Glomerular visceral epithelial cell (primary cell): ENCODE results near the gene SLC29A1.
"Not testable (repeated sequence)": the region's sequence is repeated elsewhere in the genome, so short reads cannot be mapped to it uniquely, and the experiment has no call there.

Source experiments
- DNase-seq: peaks from one replicate; pipeline ENCODE4 v3.0.0-alpha.2; 2016; ENCODE audit errors: extremely low spot score

The SLC29A1 gene

DNA sequence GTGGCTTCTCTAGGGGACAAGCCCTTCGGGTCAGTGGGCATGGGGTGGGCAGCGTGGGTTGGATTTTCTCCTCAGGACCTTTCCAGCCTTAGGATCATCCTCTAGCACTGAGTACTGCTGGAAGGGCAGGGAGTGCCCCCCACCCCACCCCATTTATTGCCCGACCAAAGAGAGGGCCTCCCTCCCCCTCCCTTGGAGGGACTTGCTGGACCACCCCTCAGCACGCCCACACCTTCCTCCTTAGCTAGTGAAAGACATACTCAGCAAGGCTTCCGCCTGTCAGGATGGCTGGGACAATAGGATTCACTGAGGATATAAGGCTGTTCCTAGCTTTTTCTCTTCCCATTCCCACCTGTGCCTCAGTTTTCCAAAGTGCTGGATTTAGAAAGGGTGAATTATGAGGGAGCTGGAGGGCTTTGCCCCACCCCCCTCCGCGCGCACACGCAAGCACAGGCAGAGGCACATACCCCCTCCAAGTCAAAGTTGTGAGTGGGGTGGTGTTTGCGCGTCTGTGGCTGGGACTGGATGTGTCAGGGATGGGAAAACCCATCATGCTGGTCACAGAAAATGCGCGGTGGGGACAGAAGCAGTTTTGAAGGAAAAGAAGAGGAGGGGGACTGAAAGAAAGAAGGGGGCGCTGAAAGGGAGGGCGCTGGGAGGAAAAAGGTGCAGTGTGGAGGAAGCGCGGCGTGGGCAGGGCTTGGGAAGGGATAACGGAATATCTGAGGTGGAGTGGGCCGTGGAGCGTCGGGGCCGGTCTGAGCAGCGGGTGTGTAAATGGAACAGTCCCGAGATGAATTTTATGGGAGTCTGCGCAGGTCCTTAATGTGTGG is 693 bp upstream of the SLC29A1 start:
- no peak for DNase-seq

DNA sequence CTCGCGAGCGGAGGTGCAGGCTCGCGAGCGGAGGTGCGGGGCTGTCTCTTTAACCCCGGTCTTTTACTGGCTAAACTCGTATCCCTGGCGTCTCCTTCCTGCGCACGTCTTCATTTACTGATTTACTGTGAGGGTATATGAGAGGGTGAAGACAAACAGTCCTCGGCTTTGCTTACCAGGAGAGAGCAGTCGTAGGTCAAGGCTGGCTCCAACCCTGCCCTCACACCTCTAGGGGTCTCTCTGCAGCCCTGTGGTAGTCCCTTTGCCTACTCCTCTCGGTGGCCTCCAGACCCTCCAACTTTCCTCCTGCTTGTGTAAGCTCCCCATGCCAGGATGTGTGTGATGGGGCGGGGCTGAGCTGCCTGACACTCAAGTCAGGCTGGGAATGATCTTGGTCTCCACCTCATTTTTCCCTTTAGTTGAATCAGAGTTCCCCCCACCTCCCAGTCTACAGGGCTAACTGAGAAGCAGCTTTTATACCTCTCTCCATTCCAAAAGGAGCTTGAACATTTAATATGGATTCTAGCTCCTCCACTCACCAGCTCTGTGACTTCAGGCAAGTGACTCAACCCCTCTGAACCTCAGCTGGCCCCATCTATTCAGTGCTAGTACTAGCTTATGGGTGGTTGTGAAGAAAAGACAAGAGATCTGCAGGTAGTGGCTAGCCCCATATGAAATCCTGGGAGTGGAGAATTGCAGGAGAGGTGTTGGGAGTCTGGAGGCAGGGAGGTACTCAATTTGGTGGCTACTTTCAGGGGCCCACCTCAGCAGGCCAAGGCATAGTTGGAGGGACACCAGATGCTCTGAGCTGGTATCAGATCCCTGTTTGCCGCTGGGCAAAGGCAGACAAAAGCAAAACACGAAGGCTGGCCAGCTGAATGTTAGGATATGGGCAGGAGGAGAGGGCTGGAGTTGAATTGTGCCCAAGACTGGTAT is 902 bp downstream of the SLC29A1 start:
- peak; percentile 45 for DNase-seq

DNA sequence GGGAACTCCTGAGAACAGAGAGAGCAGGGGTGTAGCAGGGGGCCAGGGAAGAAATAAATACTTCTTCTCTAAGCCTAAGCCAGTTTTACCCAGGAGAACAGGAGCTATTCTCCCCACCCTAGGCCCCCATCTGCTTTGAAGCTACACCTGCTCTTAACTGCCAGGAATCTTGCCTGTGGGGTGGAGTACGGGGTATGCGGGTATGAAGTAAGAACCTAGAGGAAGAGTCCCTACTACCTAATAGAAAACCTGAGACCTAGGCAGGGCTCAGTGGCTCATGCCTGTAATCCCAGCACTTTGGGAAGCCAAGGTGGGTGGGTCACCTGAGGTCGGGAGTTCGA is 1.5 kb downstream of the SLC29A1 start:
- DNase-seq: no peak

DNA sequence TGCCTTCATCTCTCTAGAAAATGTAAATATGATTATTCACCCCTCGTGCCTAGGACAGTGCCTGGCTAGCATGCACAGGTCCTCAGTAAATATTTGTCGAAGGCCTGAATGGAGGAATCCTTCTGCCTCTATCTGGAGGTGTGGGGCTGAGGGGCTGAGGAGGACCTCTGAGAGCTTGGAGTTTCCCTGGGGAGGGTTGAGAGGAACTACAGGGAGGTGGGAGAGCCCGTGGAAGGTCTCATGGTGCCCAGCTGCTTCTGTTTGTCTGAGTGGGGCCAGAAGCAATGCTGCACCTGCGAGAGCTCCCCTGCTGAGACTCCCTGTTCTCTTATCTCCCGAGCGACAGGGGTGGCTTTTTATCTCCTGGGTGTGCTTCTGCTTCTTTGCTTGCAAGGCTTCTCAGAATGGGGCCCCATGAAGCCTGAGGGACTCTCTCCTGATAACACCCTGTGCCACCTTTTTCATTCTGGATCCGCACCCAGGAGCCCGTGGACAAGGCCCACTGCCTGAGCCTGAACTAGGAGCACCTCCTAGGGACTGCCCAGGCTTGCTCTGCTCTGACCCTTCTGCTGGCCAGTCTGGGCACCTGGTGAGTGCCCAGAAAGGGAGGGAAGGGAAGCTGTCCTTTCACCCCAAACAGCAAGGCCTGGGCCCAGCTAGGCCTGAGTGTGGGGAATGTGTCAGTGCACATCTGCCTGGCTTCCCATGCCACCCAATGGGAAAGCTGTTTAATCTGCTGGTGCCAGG is 2.4 kb downstream of the SLC29A1 start:
- no peak for DNase-seq

DNA sequence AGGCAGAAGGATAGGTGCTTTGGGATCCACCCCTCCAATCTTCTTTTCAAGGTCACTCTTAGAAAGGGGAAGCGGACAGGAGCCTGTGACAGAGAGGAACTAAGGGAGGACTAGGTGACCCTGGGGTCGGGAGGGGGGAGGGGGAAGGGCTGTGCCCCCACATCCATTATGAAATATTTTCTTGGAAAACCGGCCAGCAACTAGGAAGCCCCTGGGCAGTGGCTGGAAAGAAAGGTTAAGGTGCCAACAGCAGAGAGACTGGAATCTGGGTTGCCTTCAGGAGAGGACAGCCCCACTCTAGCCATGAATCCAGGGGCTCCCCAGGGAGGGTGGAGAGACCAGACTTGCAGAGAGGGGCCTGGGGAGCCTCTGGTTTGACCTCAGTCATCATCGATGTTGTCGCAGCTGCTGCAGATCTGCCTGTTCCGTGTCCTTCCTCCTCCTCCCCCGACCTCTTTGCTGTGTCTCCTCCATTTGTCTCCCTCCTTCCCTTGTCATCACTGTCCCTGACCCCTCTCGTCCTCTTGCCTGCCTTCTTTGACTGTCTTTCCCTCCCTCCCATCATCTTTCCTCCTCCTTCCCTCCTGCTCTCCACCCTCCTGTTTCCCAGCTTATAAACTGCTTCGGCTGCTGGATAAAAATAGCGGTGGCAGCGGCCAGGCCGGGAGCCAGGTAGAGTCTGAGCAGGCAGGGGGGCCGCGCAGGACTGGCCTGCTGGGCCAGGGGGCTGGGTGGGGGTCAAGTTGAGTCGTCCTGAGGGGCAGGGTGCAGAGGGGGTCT is 3.2 kb downstream of the SLC29A1 start:
- DNase-seq: no peak

DNA sequence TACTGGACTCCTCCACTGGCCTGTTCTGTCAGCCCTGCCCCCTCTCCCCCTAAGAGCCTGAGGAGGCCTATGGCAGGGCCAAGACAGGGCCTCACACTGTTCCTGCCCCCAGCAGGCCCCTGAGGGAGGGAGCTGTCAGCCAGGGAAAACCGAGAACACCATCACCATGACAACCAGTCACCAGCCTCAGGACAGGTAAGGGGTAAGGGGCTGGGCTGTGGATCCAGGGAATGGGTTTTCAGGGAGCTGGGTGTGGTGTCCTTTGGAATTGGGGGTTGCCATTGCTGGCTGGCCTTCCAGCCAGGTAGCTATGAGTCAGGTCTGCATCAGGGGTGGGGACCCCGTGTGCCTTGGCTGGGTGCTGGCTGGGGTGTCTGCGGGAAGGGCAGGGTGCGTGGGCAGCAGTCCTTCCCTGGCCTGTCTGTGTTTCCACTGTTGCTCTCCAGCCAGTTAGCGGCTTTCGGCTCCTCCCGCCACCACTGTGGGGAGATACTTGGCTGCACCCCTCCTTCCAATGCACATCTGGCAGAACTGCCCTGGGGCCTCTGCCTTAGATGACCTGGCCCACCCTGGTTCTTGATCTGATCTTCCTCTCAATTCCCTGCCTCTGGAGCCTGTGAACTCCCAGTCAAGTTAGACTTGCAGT is 3.9 kb downstream of the SLC29A1 start:
- DNase-seq: no peak

DNA sequence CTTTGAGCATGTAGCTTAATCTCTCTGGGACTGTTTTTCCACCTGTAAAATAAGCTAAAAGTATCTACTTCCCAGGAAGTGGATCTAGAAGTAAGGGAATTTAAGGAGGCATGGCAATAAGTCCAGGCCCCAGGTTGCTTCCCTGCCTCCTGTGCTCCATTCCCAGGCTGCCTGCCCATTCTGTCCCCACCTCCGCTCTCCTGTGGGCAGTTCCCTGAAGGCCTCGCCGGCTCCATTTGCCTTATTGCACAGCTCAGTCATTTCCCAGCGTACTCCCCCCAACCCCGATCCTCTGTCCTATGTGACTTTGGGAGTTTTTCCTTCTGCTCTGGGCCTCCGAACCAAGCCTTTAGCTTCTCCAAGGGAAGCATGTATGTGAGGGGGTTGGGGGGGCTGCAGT is 4.6 kb downstream of the SLC29A1 start:
- no peak for DNase-seq

DNA sequence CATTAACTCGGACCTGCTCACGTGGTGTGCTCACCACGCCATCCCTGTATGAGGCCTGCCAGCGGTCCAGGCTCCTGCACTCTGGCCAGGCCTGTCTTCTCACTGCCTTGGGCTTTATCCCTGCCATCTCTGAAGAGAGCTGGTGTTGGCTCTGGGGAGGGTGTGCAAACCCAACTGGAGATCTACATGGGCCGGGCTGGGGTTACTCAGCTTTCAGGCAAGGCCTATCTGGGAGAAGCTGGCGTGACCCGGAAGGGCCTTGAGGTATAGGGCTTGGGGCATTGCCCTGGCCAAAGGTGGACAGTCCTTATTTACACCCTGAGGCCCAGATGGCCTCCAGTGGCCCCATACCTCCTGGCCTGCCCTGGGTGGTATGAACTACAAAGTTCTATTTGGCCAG is 5.0 kb downstream of the SLC29A1 start:
- no peak for DNase-seq

DNA sequence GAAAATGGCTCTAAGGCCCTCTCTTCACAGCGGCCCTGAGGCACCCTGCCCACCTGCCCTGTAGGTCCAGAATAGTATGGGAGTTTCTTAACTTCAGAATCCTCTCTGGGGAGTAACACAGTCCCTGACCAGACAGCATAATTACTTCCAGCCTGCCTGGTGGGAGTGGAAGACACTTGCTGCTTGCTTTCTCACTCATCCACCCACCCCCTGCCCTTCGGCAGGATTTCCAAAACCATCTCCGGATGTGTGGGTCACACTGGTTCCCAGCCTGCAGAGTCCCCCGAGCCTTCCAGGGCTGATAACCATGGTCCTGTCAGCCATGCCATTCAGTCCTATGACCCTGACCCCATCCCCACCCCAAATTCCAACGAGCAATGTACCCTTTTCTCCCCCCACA is 5.4 kb downstream of the SLC29A1 start:
- no peak for DNase-seq

DNA sequence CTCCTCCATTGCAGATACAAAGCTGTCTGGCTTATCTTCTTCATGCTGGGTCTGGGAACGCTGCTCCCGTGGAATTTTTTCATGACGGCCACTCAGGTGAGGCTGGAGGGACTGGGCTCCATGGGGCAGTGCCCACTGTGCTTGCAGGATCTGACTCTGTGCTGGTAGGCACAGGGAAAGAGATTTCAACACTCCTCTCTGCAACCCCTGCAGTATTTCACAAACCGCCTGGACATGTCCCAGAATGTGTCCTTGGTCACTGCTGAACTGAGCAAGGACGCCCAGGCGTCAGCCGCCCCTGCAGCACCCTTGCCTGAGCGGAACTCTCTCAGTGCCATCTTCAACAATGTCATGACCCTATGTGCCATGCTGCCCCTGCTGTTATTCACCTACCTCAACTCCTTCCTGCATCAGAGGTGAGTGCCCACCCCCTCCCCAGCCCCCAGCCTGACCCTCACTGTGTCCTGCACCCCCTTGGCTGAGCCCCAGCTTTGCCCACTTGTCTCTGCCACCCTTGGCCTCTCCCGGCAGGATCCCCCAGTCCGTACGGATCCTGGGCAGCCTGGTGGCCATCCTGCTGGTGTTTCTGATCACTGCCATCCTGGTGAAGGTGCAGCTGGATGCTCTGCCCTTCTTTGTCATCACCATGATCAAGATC is 6.1 kb downstream of the SLC29A1 start:
- DNase-seq: no peak

DNA sequence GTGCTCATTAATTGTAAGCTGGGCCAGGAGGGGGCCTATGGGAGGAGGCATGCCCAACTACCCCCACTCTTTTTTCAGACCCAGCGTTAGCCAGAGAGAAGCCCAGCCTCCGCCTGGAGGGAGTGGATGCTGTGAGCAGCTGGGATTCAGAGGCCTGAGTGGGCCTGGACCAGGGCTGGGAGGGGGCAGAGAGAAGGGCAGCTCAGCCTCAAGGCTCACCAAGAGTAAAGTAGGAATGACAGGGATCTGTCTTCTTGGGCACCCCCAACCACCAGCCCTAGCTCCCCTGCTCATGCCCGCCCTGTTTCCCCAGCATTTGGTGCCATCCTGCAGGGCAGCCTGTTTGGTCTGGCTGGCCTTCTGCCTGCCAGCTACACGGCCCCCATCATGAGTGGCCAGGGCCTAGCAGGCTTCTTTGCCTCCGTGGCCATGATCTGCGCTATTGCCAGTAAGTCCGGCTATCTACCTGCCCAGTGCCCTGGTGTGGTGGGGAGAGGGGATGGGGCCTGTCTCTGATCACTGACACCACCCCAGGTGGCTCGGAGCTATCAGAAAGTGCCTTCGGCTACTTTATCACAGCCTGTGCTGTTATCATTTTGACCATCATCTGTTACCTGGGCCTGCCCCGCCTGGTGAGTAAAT is 6.8 kb downstream of the SLC29A1 start:
- DNase-seq: no peak

DNA sequence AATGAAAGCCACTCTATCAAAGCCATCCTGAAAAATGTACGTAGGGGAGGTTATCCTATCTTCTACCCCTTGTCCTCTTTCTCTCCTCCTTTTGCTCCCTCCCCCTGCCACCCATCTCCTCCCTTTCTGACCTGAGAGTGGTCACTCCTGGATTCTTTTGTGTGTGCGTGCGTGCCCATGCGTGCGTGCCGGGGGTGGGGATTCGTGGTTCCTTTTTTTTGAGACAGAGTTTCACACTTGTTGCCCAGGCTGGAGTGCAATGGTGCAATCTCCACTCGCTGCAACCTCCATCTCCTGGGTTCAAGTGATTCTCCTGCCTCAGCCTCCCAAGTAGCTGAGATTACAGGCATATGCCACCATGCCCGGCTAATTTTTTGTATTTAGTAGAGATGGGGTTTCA is 8.0 kb downstream of the SLC29A1 start:
- not testable (repeated sequence) for DNase-seq

DNA sequence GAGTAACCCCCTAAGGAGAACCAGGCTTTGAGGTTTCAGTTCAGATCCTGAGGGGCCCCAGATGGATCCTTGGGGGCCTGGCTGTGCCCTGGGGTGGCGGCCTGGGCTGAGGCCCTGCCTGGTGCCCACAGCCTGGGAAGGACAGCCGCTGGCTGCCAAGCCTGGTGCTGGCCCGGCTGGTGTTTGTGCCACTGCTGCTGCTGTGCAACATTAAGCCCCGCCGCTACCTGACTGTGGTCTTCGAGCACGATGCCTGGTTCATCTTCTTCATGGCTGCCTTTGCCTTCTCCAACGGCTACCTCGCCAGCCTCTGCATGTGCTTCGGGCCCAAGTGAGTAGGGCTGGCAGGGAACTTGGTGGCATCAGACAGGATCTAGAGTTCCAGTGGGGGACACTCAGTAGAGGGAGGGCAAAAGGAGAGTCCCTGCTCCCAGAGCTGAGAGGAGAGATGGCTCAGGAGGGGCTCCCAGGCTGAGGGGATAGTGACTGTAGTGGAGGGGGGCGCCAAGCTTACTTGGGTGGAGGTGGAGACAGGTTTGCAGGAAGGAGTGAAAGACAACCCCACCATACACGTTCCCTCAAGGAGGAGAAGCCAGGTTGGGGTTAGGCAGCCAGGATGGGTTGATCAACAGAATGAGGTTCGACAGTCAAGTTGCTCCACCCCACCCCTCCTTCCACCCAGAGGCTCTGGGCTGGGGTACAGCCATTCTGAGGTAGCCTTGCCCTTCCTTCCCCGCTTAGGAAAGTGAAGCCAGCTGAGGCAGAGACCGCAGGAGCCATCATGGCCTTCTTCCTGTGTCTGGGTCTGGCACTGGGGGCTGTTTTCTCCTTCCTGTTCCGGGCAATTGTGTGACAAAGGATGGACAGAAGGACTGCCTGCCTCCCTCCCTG is 9.5 kb downstream of the SLC29A1 start:
- DNase-seq: no peak

DNA sequence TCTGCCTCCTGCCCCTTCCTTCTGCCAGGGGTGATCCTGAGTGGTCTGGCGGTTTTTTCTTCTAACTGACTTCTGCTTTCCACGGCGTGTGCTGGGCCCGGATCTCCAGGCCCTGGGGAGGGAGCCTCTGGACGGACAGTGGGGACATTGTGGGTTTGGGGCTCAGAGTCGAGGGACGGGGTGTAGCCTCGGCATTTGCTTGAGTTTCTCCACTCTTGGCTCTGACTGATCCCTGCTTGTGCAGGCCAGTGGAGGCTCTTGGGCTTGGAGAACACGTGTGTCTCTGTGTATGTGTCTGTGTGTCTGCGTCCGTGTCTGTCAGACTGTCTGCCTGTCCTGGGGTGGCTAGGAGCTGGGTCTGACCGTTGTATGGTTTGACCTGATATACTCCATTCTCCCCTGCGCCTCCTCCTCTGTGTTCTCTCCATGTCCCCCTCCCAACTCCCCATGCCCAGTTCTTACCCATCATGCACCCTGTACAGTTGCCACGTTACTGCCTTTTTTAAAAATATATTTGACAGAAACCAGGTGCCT is 10.2 kb downstream of the SLC29A1 start:
- no peak for DNase-seq

DNA sequence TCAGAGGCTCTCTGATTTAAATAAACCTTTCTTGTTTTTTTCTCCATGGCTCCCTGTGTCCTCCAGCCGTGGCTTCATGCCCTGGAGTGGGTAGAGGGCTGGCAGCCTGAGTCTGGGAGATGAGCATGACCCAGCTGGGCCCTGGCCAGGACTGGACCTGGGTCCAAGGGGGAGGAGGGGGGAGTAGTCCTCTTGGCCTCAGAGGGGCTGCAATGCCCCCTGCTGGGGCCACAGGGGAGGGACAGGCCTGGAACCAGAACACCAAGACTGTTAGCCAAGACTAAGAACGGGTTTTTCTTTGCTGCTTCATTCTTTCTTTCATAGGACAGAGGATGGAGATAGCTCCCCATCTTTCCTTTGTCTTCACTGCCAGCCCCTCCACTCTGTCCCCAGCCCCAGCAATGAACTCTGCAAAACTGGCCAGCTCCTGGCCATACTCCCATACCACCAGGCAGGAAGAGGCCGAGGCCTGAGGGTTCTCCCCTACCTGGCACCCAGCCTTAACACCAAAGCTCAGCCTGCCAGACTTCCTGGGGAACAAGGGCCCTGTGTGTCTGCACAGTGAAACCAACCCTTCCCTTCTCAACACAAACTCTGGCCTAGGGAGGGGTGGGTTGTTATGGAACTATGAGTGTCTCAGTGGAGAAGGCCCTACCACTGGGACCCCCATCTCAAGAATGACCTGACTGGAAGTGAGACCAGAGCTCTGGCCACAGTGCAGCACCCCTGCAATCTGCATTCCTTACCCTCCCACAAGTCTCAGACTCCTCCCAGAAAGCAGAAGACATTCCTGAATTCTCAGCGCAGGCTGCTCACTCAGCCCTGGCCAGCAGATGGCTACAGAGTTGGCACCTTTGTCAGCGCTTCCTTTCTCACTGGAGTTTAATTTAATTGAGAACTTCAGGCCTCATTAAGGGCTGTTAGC is 11.0 kb downstream of the SLC29A1 start:
- DNase-seq: peak; percentile 85

DNA sequence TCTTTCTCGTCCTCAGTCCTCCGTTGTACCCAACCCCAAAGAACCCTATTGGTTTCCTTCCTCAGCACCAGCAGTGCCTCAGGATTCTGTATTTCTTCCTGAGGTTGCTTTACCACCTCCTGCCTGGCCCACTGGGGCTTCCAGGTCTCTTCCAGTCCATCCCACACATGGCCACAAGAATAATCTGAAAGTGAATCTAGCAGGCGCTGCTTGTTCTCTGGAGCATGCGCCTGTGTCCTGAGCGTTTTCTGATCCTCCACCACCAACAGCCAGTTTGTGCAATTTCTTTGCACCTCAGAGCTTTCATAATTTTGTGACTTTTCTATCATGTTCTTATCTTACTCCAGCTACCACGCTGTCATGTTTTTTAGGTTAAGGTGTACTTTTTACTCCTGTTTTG is 11.9 kb downstream of the SLC29A1 start:
- DNase-seq: no peak

DNA sequence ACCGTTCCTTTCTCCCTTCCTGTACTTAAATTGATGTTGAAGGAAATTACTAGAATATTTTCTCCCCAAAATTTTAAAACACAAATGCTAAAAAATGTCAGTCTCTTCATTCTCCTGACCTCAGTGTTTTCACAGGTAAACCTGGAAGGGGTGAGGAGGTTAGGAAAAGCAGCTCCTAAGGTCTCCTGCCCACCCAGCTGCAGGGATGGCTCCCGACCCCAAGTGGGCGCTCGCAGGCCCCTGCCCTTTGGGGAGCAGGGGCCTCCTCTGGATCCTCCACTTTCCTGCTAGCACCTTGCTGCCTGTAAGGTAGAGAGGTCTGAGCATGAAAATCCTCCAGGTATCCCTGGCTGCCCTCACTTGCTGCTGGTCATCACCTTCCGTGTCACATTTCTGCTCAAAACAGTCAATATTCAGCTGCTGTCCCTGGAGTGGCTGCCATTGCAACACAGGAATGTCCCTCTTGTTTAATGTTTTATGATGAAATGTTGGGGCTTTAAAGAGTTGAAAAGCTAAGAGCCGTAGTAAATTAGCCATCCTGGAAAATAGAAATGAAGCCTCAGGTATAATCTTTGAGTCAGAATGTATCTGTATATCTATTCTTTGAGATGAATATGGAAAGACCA is 12.6 kb downstream of the SLC29A1 start:
- DNase-seq: no peak
